PC-9 (cell line): Measurements from ENCODE around the gene TMEM240.

Experiments
- EZH2 ChIP-seq: fragments of 200-600 bp; sonication (generic); IDR thresholded peaks from 2 replicates; pipeline ENCODE4 v1.8.0; 2017; ENCODE audit warnings: antibody characterized with exemption, low read depth
- TF ChIP-seq, protein P1 (sequence below): fragments of 200-600 bp; sonication (generic); conservative IDR thresholded peaks from 2 replicates; pipeline ENCODE4 v1.6.1; 2017; ENCODE audit warnings: mixed run types, antibody characterized with exemption, mild to moderate bottlenecking, moderate library complexity

DNA sequence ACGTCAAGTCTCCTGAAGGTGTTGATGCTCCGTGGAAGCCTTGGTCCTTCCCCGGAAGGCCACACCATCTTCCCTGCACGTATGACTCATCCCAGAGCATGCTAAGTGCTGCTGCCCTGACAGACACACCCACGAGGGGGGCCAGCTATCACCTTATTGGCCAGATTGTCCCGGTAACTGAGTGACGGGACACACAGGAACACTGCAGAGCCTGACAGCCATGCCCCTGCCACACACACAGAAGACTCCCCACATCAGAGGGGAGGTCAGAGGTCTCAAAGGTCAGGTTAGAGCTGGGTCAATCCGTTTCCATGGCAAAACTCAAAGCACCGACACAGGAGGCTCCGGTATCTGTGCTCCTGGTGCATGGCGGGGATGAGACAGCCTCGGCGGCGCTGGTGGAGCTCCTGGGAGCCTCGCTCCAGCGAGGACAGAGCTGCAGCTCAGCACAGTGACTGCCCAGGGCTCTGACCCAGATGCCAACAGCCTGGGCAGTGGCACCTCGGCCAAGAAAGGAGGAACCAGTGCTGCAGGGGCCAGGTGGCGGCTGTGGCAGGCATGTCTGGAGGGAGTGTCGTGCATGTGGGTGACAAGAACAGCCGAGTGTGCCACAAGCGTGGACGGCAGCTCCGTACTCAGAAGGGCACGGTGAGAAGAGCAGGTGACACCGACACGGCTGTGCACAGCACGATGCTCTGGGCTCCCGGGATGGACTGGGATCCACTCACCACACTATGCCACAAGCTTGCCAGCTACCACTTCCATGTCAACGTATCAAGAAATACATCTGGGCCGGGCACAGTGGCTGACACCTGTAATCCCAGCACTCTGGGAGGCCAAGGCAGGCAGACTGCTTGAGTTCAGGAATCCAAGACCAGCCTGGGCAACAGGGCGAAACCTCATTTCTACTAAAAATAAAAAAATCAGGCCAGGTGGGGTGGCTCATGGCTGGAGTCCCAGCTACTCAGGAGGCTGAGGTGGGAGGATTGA, 14.8 kb upstream of the TMEM240 start:
- TF ChIP-seq, protein P1, sequence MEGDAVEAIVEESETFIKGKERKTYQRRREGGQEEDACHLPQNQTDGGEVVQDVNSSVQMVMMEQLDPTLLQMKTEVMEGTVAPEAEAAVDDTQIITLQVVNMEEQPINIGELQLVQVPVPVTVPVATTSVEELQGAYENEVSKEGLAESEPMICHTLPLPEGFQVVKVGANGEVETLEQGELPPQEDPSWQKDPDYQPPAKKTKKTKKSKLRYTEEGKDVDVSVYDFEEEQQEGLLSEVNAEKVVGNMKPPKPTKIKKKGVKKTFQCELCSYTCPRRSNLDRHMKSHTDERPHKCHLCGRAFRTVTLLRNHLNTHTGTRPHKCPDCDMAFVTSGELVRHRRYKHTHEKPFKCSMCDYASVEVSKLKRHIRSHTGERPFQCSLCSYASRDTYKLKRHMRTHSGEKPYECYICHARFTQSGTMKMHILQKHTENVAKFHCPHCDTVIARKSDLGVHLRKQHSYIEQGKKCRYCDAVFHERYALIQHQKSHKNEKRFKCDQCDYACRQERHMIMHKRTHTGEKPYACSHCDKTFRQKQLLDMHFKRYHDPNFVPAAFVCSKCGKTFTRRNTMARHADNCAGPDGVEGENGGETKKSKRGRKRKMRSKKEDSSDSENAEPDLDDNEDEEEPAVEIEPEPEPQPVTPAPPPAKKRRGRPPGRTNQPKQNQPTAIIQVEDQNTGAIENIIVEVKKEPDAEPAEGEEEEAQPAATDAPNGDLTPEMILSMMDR, result no peak
- no peak for TF ChIP-seq EZH2
